Activated CD4-positive, alpha-beta T cell treated with anti-CD3 and anti-CD28 coated beads, Interleukin-2, amount 10 ng/mL, durations not matched to agents 7 days and 5 days (primary cell): ENCODE data around the gene TREH. TPM values are rescaled to one million over a fixed set of nuclear protein-coding genes. Genes with fewer than 3 reads are reported as not detected.
"Not testable (repeated sequence)": the region's sequence is repeated elsewhere in the genome, so short reads cannot be mapped to it uniquely, and the experiment has no call there.

Experiments used
- CTCF ChIA-PET: fragments of 350-600 bp; sonication (Branson Sonifier 250); formaldehyde crosslinking; loops from one replicate; lab custom pipeline; 2021; ENCODE audit warnings: antibody characterized with exemption; lab: Charles Lee
- POLR2A ChIA-PET: fragments of 350-600 bp; sonication (Branson Sonifier 250); formaldehyde crosslinking; loops from one replicate; lab custom pipeline; 2021; ENCODE audit warnings: antibody characterized with exemption; lab: Charles Lee
- DNase-seq: peaks from one replicate; pipeline ENCODE4 v3.0.0-alpha.2; 2020
- H3K27ac Mint-ChIP-seq: one replicate; pipeline ENCODE4 v1.8.0; 2021; ENCODE audit warnings: mild to moderate bottlenecking, moderate library complexity, mixed read lengths
- H3K27me3 Mint-ChIP-seq: one replicate; pipeline ENCODE4 v1.8.0; 2021; ENCODE audit warnings: mixed read lengths
- H3K36me3 Mint-ChIP-seq: one replicate; pipeline ENCODE4 v1.8.0; 2021; ENCODE audit warnings: low read depth, mixed read lengths
- H3K4me1 Mint-ChIP-seq: one replicate; pipeline ENCODE4 v1.8.0; 2021; ENCODE audit warnings: mixed read lengths
- H3K4me3 Mint-ChIP-seq: one replicate; pipeline ENCODE4 v1.8.0; 2021; ENCODE audit warnings: mild to moderate bottlenecking, moderate library complexity, mixed read lengths
- H3K9me3 Mint-ChIP-seq: one replicate; pipeline ENCODE4 v1.8.0; 2021; ENCODE audit warnings: mixed read lengths
- total RNA-seq, 2 experiments: library from RNA; stranded (reverse); gene quantifications; one replicate each; pipeline ENCODE4 v1.2.3, GENCODE V29; 2021

The TREH gene
- total RNA-seq, 2 experiments from 2014 or later, result not detected

DNA sequence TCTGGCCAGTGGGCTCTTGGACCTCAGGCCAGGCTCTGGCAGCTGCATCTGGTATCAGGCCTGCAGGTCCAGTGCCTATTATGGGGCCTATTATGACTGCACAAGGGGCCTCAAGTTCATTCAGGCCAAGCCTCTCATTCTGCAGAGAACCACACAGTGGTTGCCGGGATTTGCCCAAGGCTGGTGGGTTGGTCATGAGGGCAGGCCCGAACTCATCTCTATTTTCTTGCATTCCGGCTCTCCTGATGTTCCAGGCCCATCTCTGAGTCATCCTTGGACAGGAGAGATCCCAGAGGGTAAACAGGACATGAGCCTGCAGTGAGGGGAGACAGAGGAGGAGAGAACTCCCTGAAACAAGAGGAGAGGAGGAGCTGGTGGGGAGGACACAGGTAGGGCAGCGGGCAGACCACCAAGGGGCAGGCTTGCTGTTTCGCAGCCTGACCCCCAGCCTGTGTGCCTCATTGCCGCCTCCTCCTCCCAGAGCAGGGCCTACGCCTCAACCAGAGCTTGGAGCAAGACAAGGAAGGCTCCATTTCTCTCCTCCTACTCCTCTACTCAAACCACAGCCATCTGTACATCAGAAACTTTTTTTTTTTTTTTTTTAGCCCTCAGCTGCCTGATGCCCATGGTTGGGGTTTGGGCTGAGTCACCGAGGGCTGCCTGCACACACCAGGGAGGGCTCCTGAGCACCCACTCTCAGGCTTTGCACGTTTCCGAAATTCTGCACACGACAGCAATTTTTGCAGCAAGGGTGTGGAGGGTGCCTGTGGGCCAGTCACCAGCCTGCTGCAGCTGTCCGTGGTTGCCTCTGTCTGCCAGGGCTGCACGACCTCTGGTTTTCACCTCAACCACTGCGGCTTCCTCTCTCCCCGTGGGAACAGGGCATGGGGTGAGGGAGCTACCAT, 12.7 kb upstream of the TREH start:
- ChIA-PET POLR2A (no interaction called here), CTCF (interaction anchor here (0.6 to 3.5 kb wide), 4 partner anchors 15 to 238 kb away, joined by 3 to 13 read pairs (median 4); no protein-coding TSS in a partner anchor)
- H3K9me3 Mint-ChIP-seq, result no peaks in the 10 kb centered on the region
- no peaks in the 10 kb centered on the region for H3K36me3 Mint-ChIP-seq
- H3K27ac Mint-ChIP-seq, result peak overlapping the region; percentile 21
- H3K4me1 Mint-ChIP-seq, result peaks cover 56% of the 10 kb centered on the region
- DNase-seq, result peak; percentile 65
- H3K27me3 Mint-ChIP-seq, result no peaks in the 10 kb centered on the region
- H3K4me3 Mint-ChIP-seq, result no peak overlapping the region

DNA sequence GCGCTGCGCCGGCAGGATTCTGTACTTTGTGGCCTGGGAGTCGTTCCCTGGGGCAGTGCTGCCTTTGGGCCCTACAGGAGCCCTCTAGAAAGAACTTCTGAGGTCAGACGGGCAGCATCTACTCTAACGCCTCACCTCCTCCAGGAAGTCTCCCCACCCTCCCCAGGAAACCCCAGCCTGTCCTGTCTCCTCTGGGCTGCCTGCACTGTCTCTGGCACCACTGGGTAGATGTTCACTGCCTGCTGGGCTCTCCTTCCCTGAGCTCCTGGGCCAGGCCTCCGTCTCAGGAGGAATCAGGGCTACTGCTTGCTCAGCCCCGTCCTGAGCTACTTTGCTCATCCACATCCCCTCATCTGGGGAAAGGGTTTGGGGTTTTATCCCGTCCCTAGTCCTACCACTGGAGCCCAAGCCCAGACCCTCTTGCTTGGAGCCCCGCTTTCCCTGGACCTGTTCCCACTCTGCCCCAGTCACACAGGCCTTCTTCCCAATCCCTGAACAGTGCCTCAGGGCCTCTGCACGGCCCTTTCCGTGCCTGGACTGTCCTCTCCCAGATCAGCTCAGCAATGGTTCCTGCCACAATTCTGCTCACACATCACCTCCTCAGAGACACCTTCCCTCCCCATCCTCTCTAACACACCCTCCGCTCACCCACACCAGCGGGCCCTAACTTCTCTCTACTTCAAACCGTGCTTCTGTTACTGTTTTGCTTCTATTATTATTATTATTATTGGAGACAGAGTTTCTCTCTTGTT, 11.3 kb upstream of the TREH start:
- Mint-ChIP-seq H3K36me3 (no peaks in the 10 kb centered on the region), H3K27me3 (peaks cover 2% of the 10 kb centered on the region), H3K27ac (peak overlapping the region; percentile 77), H3K9me3 (no peaks in the 10 kb centered on the region), H3K4me3 (no peak overlapping the region), H3K4me1 (peaks cover 53% of the 10 kb centered on the region)
- POLR2A ChIA-PET, result no interaction called here
- peak; percentile 25 for DNase-seq
- CTCF ChIA-PET, result interaction anchor here (0.6 to 3.5 kb wide), 21 partner anchors 9 to 267 kb away, joined by 3 to 19 read pairs (median 6); partner anchors contain the start of gene UPK2

DNA sequence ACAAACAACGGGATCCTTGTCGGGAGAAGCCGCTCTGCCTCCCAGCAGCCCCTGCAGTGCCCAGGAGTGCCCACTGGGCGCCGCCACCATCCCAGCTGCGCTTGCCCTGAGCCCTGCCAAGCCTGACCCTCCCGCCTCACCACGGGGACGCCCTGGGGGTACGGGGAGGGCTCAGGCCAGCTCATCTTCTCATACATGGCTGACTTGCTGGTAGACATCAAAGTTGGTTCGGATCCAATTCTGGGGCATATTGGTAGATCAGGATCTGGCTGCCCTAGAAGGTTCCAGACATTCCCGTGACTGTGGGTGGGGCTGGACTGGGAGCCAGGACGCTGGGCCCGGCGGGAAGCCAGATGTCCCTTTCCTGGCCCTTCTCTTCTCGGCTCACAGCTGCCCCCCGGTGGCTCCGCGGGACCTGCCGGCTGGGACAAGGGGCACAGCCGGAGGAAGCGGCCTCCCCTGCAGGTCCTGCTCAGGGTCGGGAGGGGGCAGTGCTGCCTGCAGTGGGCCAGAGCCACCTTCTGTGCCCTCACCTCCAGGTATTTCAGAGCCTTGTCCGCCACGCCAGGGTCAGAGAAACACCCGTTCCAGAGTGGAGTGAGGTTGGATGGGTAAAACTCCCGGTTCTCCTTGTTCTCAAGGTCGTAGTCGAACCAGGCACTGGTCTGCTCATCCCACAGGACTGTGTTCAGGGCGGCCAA, 10.6 kb upstream of the TREH start:
- peaks cover 5% of the 10 kb centered on the region for H3K27me3 Mint-ChIP-seq
- ChIA-PET CTCF (interaction anchor here (0.5 to 2.5 kb wide), 40 partner anchors 9 to 314 kb away, joined by 3 to 19 read pairs (median 4); partner anchors contain the start of gene UPK2), POLR2A (interaction anchor here (0.6 kb wide), 2 partner anchors 70 to 237 kb away, joined by 3 read pairs; no protein-coding TSS in a partner anchor)
- H3K27ac Mint-ChIP-seq, result peak overlapping the region; percentile 77
- peak; percentile 86 for DNase-seq
- H3K9me3 Mint-ChIP-seq, result no peaks in the 10 kb centered on the region
- no peaks in the 10 kb centered on the region for H3K36me3 Mint-ChIP-seq
- H3K4me3 Mint-ChIP-seq, result peak overlapping the region; percentile 52
- H3K4me1 Mint-ChIP-seq, result peaks cover 50% of the 10 kb centered on the region

DNA sequence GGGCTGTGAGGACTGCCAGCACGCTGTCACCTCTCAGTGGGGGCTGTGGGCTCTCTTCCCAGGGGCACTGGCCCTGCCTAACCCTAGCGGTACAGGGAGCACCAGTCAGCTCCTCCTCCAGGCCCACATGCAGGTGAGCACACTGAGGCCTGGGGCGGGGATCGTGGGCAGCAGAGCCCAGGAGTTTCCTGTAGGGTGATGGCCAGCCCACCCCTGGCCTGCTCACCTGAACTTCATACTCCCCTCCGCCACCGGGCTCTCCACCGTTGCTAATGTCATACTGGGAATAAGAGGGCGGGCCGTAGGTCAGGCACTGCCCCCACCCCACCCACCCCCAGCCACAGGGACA, 10.0 kb upstream of the TREH start:
- Mint-ChIP-seq H3K36me3 (no peaks in the 10 kb centered on the region), H3K27me3 (peaks cover 9% of the 10 kb centered on the region), H3K27ac (no peak overlapping the region), H3K9me3 (no peaks in the 10 kb centered on the region), H3K4me3 (no peak overlapping the region), H3K4me1 (peaks cover 48% of the 10 kb centered on the region)
- ChIA-PET POLR2A (interaction anchor here (0.6 kb wide), 2 partner anchors 71 to 237 kb away, joined by 3 read pairs; no protein-coding TSS in a partner anchor), CTCF (interaction anchor here (0.6 to 2.5 kb wide), 37 partner anchors 8 to 315 kb away, joined by 3 to 19 read pairs (median 4); partner anchors contain the start of gene UPK2)
- no peak for DNase-seq

DNA sequence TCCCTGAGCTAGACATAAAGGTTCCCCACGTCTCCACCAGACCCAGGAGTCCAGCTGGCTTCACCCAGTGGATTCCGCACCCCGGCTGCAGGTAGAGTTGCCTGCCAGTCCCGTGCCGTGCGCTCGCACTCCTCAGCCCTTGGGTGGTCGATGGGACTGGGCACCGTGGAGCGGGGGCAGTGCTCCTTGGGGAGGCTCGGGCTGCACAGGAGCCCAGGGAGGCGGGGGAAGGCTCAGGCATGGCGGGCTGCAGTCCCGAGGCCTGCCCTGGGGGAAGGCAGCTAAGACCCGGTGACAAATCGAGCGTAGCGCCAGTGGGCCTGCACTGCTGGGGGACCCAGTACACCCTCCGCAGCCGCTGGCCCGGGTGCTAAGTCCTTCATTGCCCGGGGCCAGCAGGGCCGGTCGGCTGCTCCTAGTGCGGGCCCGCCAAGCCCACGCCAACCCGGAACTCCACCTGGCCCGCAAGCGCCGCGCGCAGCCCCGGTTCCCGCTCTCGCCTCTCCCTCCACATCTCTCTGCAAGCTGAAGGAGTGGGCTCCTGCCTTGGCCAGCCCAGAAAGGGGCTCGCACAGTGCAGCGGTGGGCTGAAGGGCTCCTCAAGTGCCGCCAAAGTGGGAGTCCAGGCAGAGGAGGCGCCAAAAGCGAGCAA, 9.5 kb upstream of the TREH start:
- H3K4me3 Mint-ChIP-seq, result no peak overlapping the region
- H3K36me3 Mint-ChIP-seq, result no peaks in the 10 kb centered on the region
- no peaks in the 10 kb centered on the region for H3K9me3 Mint-ChIP-seq
- ChIA-PET CTCF (interaction anchor here (0.7 to 2.5 kb wide), 25 partner anchors 8 to 305 kb away, joined by 3 to 19 read pairs (median 5); partner anchors contain the start of genes BCL9L, TREH and UPK2), POLR2A (no interaction called here)
- H3K27ac Mint-ChIP-seq, result no peak overlapping the region
- peaks cover 9% of the 10 kb centered on the region for H3K27me3 Mint-ChIP-seq
- no peak for DNase-seq
- peaks cover 46% of the 10 kb centered on the region for H3K4me1 Mint-ChIP-seq

DNA sequence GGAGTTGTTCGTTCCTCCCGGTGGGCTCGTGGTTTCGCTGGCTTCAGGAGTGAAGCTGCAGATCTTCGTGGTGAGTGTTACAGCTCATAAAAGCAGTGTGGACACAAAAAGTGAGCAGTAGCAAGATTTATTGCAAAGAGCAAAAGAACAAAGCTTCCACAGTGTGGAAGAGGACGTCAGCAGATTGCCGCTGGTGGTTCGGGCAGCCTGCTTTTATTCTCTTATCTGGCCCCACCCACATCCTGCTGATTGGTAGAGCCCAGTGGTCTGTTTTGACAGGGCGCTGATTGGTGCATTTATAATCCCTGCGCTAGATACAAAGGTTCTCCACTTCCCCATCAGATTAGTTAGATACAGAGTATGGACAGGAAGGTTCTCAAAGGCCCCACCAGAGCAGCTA, 8.9 kb upstream of the TREH start:
- DNase-seq, H3K36me3 Mint-ChIP-seq, H3K27me3 Mint-ChIP-seq, H3K4me3 Mint-ChIP-seq, POLR2A ChIA-PET, H3K9me3 Mint-ChIP-seq, H3K27ac Mint-ChIP-seq: not testable (repeated sequence)
- CTCF ChIA-PET, result interaction anchor here (1.0 to 2.2 kb wide), 6 partner anchors 9 to 238 kb away, joined by 3 to 14 read pairs (median 4); partner anchors contain the start of genes BCL9L and TREH
- H3K4me1 Mint-ChIP-seq, result peaks cover 46% of the 10 kb centered on the region

DNA sequence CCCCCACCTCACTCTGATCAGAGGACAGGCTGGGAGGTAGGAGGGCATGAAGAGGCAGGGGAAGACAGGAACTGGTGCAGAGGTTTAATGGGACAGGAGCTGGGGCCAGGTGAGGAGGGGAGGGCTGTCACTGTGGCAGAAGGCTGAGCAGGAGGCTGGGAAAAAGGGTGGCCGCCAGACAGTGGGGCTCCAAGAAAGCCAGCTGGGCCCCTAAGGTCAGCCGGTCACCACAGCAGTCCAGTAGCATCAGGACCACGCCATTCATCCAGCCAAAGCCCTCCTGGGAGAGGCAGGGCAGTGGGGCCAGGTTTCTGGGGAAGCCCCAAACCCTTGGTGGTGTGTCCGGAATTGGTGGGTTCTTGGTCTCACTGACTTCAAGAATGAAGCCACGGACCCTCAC, 8.5 kb upstream of the TREH start:
- no peak for DNase-seq
- Mint-ChIP-seq H3K36me3 (no peaks in the 10 kb centered on the region), H3K27me3 (peaks cover 12% of the 10 kb centered on the region), H3K9me3 (no peaks in the 10 kb centered on the region), H3K4me3 (no peak overlapping the region), H3K4me1 (peaks cover 41% of the 10 kb centered on the region), H3K27ac (no peak overlapping the region)
- CTCF ChIA-PET, result interaction anchor here (1.0 to 1.2 kb wide), 5 partner anchors 8 to 238 kb away, joined by 3 to 5 read pairs (median 4); partner anchors contain the start of genes BCL9L and TREH
- POLR2A ChIA-PET, result no interaction called here

DNA sequence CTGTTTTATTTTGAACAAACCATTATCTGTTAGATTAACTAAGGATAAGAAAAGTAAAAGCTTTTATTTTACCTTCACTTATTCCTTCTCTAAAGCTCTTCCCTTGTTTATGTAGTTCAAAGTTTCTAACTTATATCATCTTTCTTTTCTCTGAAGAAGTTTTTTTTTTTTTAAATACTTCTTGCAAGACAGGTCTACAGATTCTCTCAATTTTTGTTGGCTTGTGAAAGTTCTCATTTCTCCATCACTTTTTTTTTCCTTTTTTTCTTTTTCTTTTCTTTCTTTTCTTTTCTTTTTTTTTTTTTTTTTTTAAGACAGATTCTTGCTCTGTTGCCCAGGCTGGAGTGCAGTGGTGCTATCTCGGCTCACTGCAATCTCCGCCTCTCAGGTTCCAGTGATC, 4.7 kb upstream of the TREH start:
- Mint-ChIP-seq H3K4me1 (peaks cover 14% of the 10 kb centered on the region), H3K27ac (no peak overlapping the region), H3K9me3 (no peaks in the 10 kb centered on the region), H3K27me3 (peaks cover 12% of the 10 kb centered on the region), H3K36me3 (no peaks in the 10 kb centered on the region), H3K4me3 (no peak overlapping the region)
- no peak for DNase-seq
- CTCF ChIA-PET, result interaction anchor here (0.6 kb wide), 2 partner anchors 259 to 353 kb away, joined by 3 to 4 read pairs; no protein-coding TSS in a partner anchor
- POLR2A ChIA-PET, result no interaction called here

DNA sequence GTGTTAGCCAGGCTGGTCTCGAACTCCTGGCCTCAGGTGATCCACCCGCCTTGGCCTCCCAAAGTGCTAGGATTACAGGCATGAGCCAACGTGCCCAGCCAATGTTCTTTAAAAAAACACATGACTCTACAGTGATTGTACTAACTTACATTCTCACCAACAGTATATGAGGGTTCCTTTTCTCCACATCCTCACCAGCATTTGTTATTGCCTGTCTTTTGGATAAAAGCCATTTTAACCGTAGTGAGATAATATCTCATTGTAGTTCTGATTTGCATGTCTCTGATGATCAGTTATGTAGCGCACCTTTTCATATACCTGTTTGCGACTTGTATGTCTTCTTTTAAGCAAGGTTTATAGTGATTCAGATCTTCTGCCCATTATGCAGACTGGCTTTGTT, 3.5 kb upstream of the TREH start:
- POLR2A ChIA-PET, DNase-seq: not testable (repeated sequence)
- H3K27me3 Mint-ChIP-seq, result peaks cover 12% of the 10 kb centered on the region

DNA sequence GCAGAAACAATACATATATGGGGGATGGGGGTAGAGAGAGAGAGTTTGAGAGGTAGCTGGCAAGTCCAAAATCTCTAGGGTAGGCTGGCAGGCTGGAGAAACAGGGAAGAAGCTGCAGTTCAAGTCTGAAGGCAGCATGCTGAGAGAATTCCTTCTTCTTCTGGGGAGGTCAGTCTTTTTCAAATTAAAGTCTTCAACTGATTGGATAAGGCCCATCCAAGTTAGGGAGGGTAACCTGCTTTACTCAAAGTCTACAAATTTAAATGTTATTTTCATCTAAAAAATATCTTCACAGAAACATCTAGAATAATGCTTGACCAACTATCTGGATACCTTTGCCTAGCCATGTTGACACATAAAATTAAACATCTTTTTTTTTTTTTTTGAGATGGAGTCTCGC, 2.9 kb upstream of the TREH start:
- Mint-ChIP-seq H3K4me3 (no peak overlapping the region), H3K27me3 (peaks cover 12% of the 10 kb centered on the region), H3K36me3 (no peaks in the 10 kb centered on the region), H3K27ac (no peak overlapping the region), H3K9me3 (no peaks in the 10 kb centered on the region), H3K4me1 (peaks cover 3% of the 10 kb centered on the region)
- CTCF ChIA-PET, result interaction anchor here (0.6 to 2.2 kb wide), 3 partner anchors 8 to 686 kb away, joined by 3 to 19 read pairs (median 4); no protein-coding TSS in a partner anchor
- POLR2A ChIA-PET, result no interaction called here
- DNase-seq, result no peak

More for the DNA sequence above, 3.5 kb upstream of the TREH start:
- H3K36me3 Mint-ChIP-seq, H3K27ac Mint-ChIP-seq, H3K4me1 Mint-ChIP-seq, H3K9me3 Mint-ChIP-seq, H3K4me3 Mint-ChIP-seq, CTCF ChIA-PET: not testable (repeated sequence)

DNA sequence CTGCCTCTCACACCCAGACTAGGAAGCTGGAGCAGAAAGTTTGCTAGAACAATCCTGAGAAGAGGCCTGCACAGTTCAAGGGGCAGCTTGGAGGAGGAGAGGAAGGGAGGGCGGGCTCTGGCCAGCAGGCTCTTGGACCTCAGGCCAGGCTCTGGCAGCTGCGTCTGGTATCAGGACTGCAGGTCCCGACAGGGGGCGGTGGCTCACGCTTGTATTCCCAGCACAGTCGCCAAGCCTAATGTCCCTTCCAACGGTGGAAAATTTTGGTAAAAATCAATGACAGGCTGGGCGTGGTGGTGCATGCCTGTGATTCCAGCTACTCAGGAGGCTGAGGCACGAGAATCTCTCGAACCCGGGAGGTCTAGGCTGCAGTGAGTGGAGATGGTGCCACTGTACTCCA, 542 bp downstream of the TREH start:
- H3K4me3 Mint-ChIP-seq, H3K36me3 Mint-ChIP-seq, H3K27ac Mint-ChIP-seq, H3K27me3 Mint-ChIP-seq, DNase-seq, H3K4me1 Mint-ChIP-seq, POLR2A ChIA-PET: not testable (repeated sequence)
- peaks cover 11% of the 10 kb centered on the region for H3K9me3 Mint-ChIP-seq
- CTCF ChIA-PET, result interaction anchor here (0.7 to 1.2 kb wide), 3 partner anchors 9 to 229 kb away, joined by 3 to 5 read pairs (median 3); no protein-coding TSS in a partner anchor
